ENCODE results near the gene EHMT1.

- TF ChIP-seq EZH2 (IDR thresholded peaks at IDR 0.05; ENCODE audit: borderline replicate concordance, low read length): no peak
- TF ChIP-seq CTCF (IDR thresholded peaks at IDR 0.05; ENCODE audit: low read length): no peak
Measured at GRCh38 chr9:137834846-137835546, 216.2 kb downstream of the EHMT1 start.

All from OCI-LY1 (cell line).